GM11168 (cell line): ENCODE results near the gene LRP1B.

Experiments used
- in situ Hi-C: fragments of 300-500 bp; cut with MboI; formaldehyde crosslinking; loops from one replicate; pipeline ENCODE4 v1.12.0; 2022; ENCODE audit warnings: low sequenced_read_pairs; ENCODE audit not compliant: unreplicated experiment

LRP1B gene

GRCh38 chr2:142044197-142044596, 86.6 kb downstream of the LRP1B start:
- in situ Hi-C loops, result no loop called here

GRCh38 chr2:142042536-142043199, 88.1 kb downstream of the LRP1B start:
- in situ Hi-C loops, result no loop called here

GRCh38 chr2:142041996-142042395, 88.8 kb downstream of the LRP1B start:
- in situ Hi-C loops, result no loop called here

- in situ Hi-C loops, result no loop called here
Observed at GRCh38 chr2:142041105-142041504, 89.7 kb downstream of the LRP1B start.

GRCh38 chr2:142040556-142040955, 90.3 kb downstream of the LRP1B start:
- in situ Hi-C loops, result no loop called here

- in situ Hi-C loops, result no loop called here
Observed at GRCh38 chr2:142038826-142039225, 92.0 kb downstream of the LRP1B start.

- in situ Hi-C loops, result no loop called here
Observed at GRCh38 chr2:142037744-142038143, 93.1 kb downstream of the LRP1B start.

GRCh38 chr2:142037066-142037465, 93.8 kb downstream of the LRP1B start:
- in situ Hi-C loops, result no loop called here

- in situ Hi-C loops, result no loop called here
Observed at GRCh38 chr2:142033393-142033792, 97.4 kb downstream of the LRP1B start.

GRCh38 chr2:142031656-142032055, 99.2 kb downstream of the LRP1B start:
- in situ Hi-C loops, result no loop called here

- in situ Hi-C loops, result no loop called here
Observed at GRCh38 chr2:142030735-142031134, 100.1 kb downstream of the LRP1B start.

- in situ Hi-C loops, result no loop called here
Observed at GRCh38 chr2:142029974-142030373, 100.8 kb downstream of the LRP1B start.

- in situ Hi-C loops, result no loop called here
Observed at GRCh38 chr2:142025394-142025793, 105.4 kb downstream of the LRP1B start.

GRCh38 chr2:142020368-142020767, 110.4 kb downstream of the LRP1B start:
- in situ Hi-C loops, result no loop called here

- in situ Hi-C loops, result no loop called here
Observed at GRCh38 chr2:142014536-142014935, 116.3 kb downstream of the LRP1B start.

GRCh38 chr2:142012797-142013196, 118.0 kb downstream of the LRP1B start:
- in situ Hi-C loops, result no loop called here

- in situ Hi-C loops, result no loop called here
Observed at GRCh38 chr2:142010477-142011270, 120.1 kb downstream of the LRP1B start.

- in situ Hi-C loops, result no loop called here
Observed at GRCh38 chr2:142008135-142008744, 122.6 kb downstream of the LRP1B start.

GRCh38 chr2:141994066-141994465, 136.8 kb downstream of the LRP1B start:
- in situ Hi-C loops, result no loop called here

- in situ Hi-C loops, result no loop called here
Observed at GRCh38 chr2:141992695-141993094, 138.1 kb downstream of the LRP1B start.

GRCh38 chr2:141968433-141968832, 162.4 kb downstream of the LRP1B start:
- in situ Hi-C loops, result no loop called here
